ENCODE results near the gene FASN.

FASN gene

GRCh38 chr17:82121660-82122629, 23.9 kb upstream of the FASN start:
- TF ChIP-seq CTCF (IDR thresholded peaks at IDR 0.05) (no peak), ZFX (IDR thresholded peaks at IDR 0.05; ENCODE audit: borderline replicate concordance) (no peak)

GRCh38 chr17:82121246-82121645, 23.2 kb upstream of the FASN start:
- TF ChIP-seq ZFX (IDR thresholded peaks at IDR 0.05; ENCODE audit: borderline replicate concordance) (no peak), CTCF (IDR thresholded peaks at IDR 0.05) (no peak)
- no peak overlapping the region for H3K27ac ChIP-seq

More at GRCh38 chr17:82121660-82122629, 23.9 kb upstream of the FASN start:
- no peak overlapping the region for H3K27ac ChIP-seq

GRCh38 chr17:82120148-82120547, 22.1 kb upstream of the FASN start:
- TF ChIP-seq ZFX (IDR thresholded peaks at IDR 0.05; ENCODE audit: borderline replicate concordance) (no peak), CTCF (IDR thresholded peaks at IDR 0.05) (no peak)
- no peak overlapping the region for H3K27ac ChIP-seq

GRCh38 chr17:82118815-82119380, 20.9 kb upstream of the FASN start:
- H3K27ac ChIP-seq: no peak overlapping the region
- no peak for TF ChIP-seq ZFX (IDR thresholded peaks at IDR 0.05; ENCODE audit: borderline replicate concordance)
- no peak for TF ChIP-seq CTCF (IDR thresholded peaks at IDR 0.05)

- no peak for TF ChIP-seq CTCF (IDR thresholded peaks at IDR 0.05)
- TF ChIP-seq ZFX (IDR thresholded peaks at IDR 0.05; ENCODE audit: borderline replicate concordance): no peak
- H3K27ac ChIP-seq: no peak overlapping the region
Measured at GRCh38 chr17:82118168-82118814, 20.3 kb upstream of the FASN start.

- H3K27ac ChIP-seq: no peak overlapping the region
Measured at GRCh38 chr17:82117139-82118090, 19.4 kb upstream of the FASN start.

More at GRCh38 chr17:82117139-82118090, 19.4 kb upstream of the FASN start:
- TF ChIP-seq CTCF (IDR thresholded peaks at IDR 0.05) (no peak), ZFX (IDR thresholded peaks at IDR 0.05; ENCODE audit: borderline replicate concordance) (no peak)
